Neural crest cell (in vitro differentiated cells): Measurements from ENCODE around the gene SEMA6A. TPM values are rescaled to one million over a fixed set of nuclear protein-coding genes. Genes with fewer than 3 reads are reported as not detected.
A peak's percentile ranks its signal among the peaks of the same experiment; 100 is the strongest.

ENCODE experiments used
- DNase-seq: peaks from one replicate; pipeline ENCODE4 v3.0.0; 2021; ENCODE audit warnings: low read depth, mixed read lengths, low spot score
- H3K27ac Mint-ChIP-seq: one replicate; pipeline ENCODE4 v1.8.0; 2021; ENCODE audit warnings: mild to moderate bottlenecking, mixed read lengths; ENCODE audit not compliant: unreplicated experiment
- H3K27me3 Mint-ChIP-seq: 2 replicates; pipeline ENCODE4 v1.8.0; 2021; ENCODE audit warnings: low read depth, mild to moderate bottlenecking, mixed read lengths
- H3K36me3 Mint-ChIP-seq: 2 replicates; pipeline ENCODE4 v1.8.0; 2021; ENCODE audit warnings: low read depth, mild to moderate bottlenecking, mixed read lengths
- H3K4me1 Mint-ChIP-seq: 2 replicates; pipeline ENCODE4 v1.8.0; 2021; ENCODE audit warnings: mixed read lengths
- H3K4me3 Mint-ChIP-seq: one replicate; pipeline ENCODE4 v1.8.0; 2021; ENCODE audit warnings: mild to moderate bottlenecking, mixed read lengths
- H3K9me3 Mint-ChIP-seq: 2 replicates; pipeline ENCODE4 v1.8.0; 2021; ENCODE audit warnings: mixed read lengths
- CTCF ChIP-seq: fragments of 200-600 bp; sonication (generic); conservative IDR thresholded peaks from 2 replicates; pipeline ENCODE4 v1.5.0; 2021; ENCODE audit warnings: antibody characterized with exemption, mild to moderate bottlenecking
- total RNA-seq: library from RNA; stranded (reverse); gene quantifications from 2 replicates; pipeline ENCODE4 v1.2.1, GENCODE V29; 2021

The SEMA6A gene
- total RNA-seq, 1 donor from 2014 or later, result 30.0 TPM

DNA sequence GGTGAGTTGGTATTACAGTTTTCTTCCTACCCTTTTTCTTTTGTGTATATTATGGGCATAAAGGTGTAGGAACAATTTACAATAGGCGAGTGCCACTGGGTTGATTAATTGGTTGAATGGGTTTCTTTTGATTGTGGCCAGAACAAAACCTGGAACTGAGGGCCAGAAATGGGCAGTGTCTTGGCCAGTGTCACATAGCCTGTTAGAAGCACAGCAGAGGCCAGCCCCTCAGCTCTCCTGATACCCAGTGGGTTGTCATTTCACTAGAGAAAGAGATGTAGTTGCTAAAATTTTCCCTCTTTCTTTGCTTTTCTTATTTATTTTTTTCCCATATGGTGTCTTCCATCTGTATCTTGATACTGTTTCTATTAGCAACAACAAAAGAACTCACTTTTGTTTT, 38.8 kb upstream of the SEMA6A start:
- Mint-ChIP-seq H3K9me3 (no peaks in the 10 kb centered on the region), H3K4me3 (no peak overlapping the region), H3K4me1 (peaks cover 11% of the 10 kb centered on the region), H3K27ac (no peak overlapping the region), H3K36me3 (no peaks in the 10 kb centered on the region), H3K27me3 (no peaks in the 10 kb centered on the region)
- TF ChIP-seq CTCF, result no peak
- DNase-seq, result no peak

DNA sequence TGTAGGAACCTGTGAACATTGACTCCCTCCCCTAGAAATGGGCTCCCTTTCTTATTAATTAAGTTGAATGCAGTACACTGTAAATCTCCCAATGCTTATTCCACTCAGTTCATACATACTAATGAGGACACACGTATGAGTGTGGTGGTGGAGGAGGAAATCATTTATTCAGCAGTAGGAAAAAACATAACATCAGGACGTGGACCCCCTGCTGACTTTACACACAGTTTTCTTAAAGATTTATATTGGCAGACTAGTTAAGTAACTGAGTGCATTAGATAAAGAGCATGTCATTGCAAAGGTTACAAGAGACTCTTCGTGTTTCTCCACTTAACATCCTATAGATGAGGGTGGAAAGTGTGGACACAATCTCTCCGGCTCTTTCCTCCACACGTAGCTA, 37.8 kb upstream of the SEMA6A start:
- no peak overlapping the region for H3K4me3 Mint-ChIP-seq
- H3K27me3 Mint-ChIP-seq, result no peaks in the 10 kb centered on the region
- H3K27ac Mint-ChIP-seq, result no peak overlapping the region
- no peaks in the 10 kb centered on the region for H3K9me3 Mint-ChIP-seq
- no peak for DNase-seq
- H3K36me3 Mint-ChIP-seq, result no peaks in the 10 kb centered on the region
- peaks cover 11% of the 10 kb centered on the region for H3K4me1 Mint-ChIP-seq
- no peak for TF ChIP-seq CTCF

- H3K36me3 Mint-ChIP-seq, result no peaks in the 10 kb centered on the region
- no peak overlapping the region for H3K4me3 Mint-ChIP-seq
- H3K4me1 Mint-ChIP-seq, result peaks cover 4% of the 10 kb centered on the region
- H3K9me3 Mint-ChIP-seq, result no peaks in the 10 kb centered on the region
- DNase-seq, result no peak
- no peak for TF ChIP-seq CTCF
- peak overlapping the region; percentile 19 for H3K27ac Mint-ChIP-seq
- no peaks in the 10 kb centered on the region for H3K27me3 Mint-ChIP-seq
Measured at GRCh38 chr5:116605310-116606070, 30.9 kb upstream of the SEMA6A start.

GRCh38 chr5:116604805-116605204, 30.2 kb upstream of the SEMA6A start:
- H3K9me3 Mint-ChIP-seq, result no peaks in the 10 kb centered on the region
- peaks cover 4% of the 10 kb centered on the region for H3K4me1 Mint-ChIP-seq
- H3K27ac Mint-ChIP-seq, result no peak overlapping the region
- no peak overlapping the region for H3K4me3 Mint-ChIP-seq
- H3K36me3 Mint-ChIP-seq, result no peaks in the 10 kb centered on the region
- H3K27me3 Mint-ChIP-seq, result no peaks in the 10 kb centered on the region
- no peak for TF ChIP-seq CTCF
- DNase-seq, result no peak

GRCh38 chr5:116600876-116601275, 26.3 kb upstream of the SEMA6A start:
- Mint-ChIP-seq H3K4me3 (no peak overlapping the region), H3K27me3 (no peaks in the 10 kb centered on the region), H3K27ac (no peak overlapping the region), H3K9me3 (no peaks in the 10 kb centered on the region), H3K36me3 (no peaks in the 10 kb centered on the region), H3K4me1 (peaks cover 4% of the 10 kb centered on the region)
- no peak for DNase-seq
- no peak for TF ChIP-seq CTCF
